H1 (cell line): ENCODE results near the gene ABCA2. TPM values are rescaled to one million over a fixed set of nuclear protein-coding genes. Genes with fewer than 3 reads are reported as not detected.
A peak's percentile ranks its signal among the peaks of the same experiment; 100 is the strongest.

Experiments used
- CTCF ChIA-PET: fragments of 300-600 bp; sonication (Branson Sonifier 250); formaldehyde crosslinking; loops from one replicate; lab custom pipeline; 2021; ENCODE audit not compliant: partially characterized antibody; lab: Charles Lee
- POLR2A ChIA-PET: fragments of 300-600 bp; sonication (Branson Sonifier 250); formaldehyde crosslinking; loops from one replicate; lab custom pipeline; 2021; ENCODE audit warnings: inconsistent platforms; ENCODE audit not compliant: partially characterized antibody; lab: Charles Lee
- DNase-seq, 2 experiments: peaks; one replicate each; pipeline versions ENCODE4 v3.0.0 to v3.0.0-alpha.2; 2010 to 2022; ENCODE audit warnings: low spot score in 2 of 2, low read depth in 1 of 2, mixed read lengths in 1 of 2
- FAIRE-seq: peaks from 2 replicates; lab custom pipeline; 2011; peaks lifted over from hg19 to GRCh38; lab: Jason Lieb, UNC
- H2AFZ ChIP-seq: 2 replicates; pipeline ENCODE4 v1.8.1; 2012; ENCODE audit warnings: low read length, inconsistent platforms
- H2AK5ac ChIP-seq: 2 replicates; pipeline ENCODE4 v1.6.1; 2013; ENCODE audit warnings: low read depth, low read length
- H2BK120ac ChIP-seq: replicated peaks from 2 replicates; pipeline ENCODE3; 2013; ENCODE audit warnings: low read depth, low read length, inconsistent platforms
- H2BK12ac ChIP-seq: 2 replicates; pipeline ENCODE4 v1.6.1; 2013; ENCODE audit warnings: low read depth, low read length
- H2BK15ac ChIP-seq: 2 replicates; pipeline ENCODE4 v1.6.1; 2013; ENCODE audit warnings: low read length
- H2BK20ac ChIP-seq: 2 replicates; pipeline ENCODE4 v1.6.1; 2013; ENCODE audit warnings: low read length
- H2BK5ac ChIP-seq: 2 replicates; pipeline ENCODE4 v1.6.1; 2013; ENCODE audit warnings: low read depth, low read length
- H3K14ac ChIP-seq: 2 replicates; pipeline ENCODE4 v1.6.1; 2013; ENCODE audit warnings: inconsistent platforms; ENCODE audit not compliant: insufficient read length
- H3K18ac ChIP-seq: 2 replicates; pipeline ENCODE4 v1.6.1; 2013; ENCODE audit warnings: low read length; ENCODE audit errors: extremely low read depth
- H3K23ac ChIP-seq: 2 replicates; pipeline ENCODE4 v1.6.1; 2013; ENCODE audit warnings: inconsistent platforms; ENCODE audit not compliant: insufficient read length
- H3K23me2 ChIP-seq: 2 replicates; pipeline ENCODE4 v1.6.1; 2013; ENCODE audit warnings: low read depth, low read length
- H3K27ac ChIP-seq: 2 replicates; pipeline ENCODE4 v1.6.1; 2011; ENCODE audit warnings: low read depth, low read length, inconsistent platforms
- H3K27me3 ChIP-seq, 4 experiments: replicated peaks in 1 of 4; 1 replicate in 1 of 4; 2 replicates in 3 of 4; pipeline versions ENCODE4 v1.6.1 to v1.8.1; 2011 to 2013; ENCODE audit warnings: low read length in 3 of 4, mild to moderate bottlenecking in 3 of 4, inconsistent platforms in 2 of 4, mixed read lengths in 2 of 4, moderate library complexity in 1 of 4; ENCODE audit not compliant: control insufficient read depth in 3 of 4, insufficient read depth in 3 of 4; ENCODE audit errors: extremely low read depth in 1 of 4
- H3K36me3 ChIP-seq, 4 experiments: 2 replicates each; pipeline versions ENCODE4 v1.6.1 to v1.8.1; 2011 to 2013; ENCODE audit warnings: mild to moderate bottlenecking in 4 of 4, low read length in 3 of 4, moderate library complexity in 2 of 4, control low read depth in 1 of 4, inconsistent platforms in 1 of 4; ENCODE audit not compliant: insufficient read depth in 4 of 4, control insufficient read depth in 2 of 4
- H3K4ac ChIP-seq: replicated peaks from 2 replicates; pipeline ENCODE3; 2013; ENCODE audit warnings: low read length, low read depth, mixed read lengths, inconsistent platforms; ENCODE audit not compliant: insufficient read length
- H3K4me1 ChIP-seq, 4 experiments: replicated peaks in 1 of 4; 1 replicate in 1 of 4; 2 replicates in 3 of 4; pipeline versions ENCODE4 v1.6.1 to v1.8.1; 2011 to 2013; ENCODE audit warnings: low read length in 3 of 4, inconsistent platforms in 2 of 4, mixed read lengths in 1 of 4; ENCODE audit not compliant: insufficient read depth in 4 of 4, control insufficient read depth in 3 of 4
- H3K4me2 ChIP-seq, 2 experiments: 2 replicates each; pipeline versions ENCODE4 v1.6.1 to v1.8.1; 2011 to 2013; ENCODE audit warnings: low read depth in 2 of 2, low read length in 2 of 2, control low read depth in 1 of 2, inconsistent platforms in 1 of 2, mild to moderate bottlenecking in 1 of 2; ENCODE audit not compliant: insufficient read depth in 1 of 2
- H3K4me3 ChIP-seq, 4 experiments: fragments of 200-600, 300-600 bp in 1 of 4; sonication (generic), shearing (Covaris generic), sonication (Bioruptor Twin) in 1 of 4; 2 replicates each; pipeline versions ENCODE4 v1.5.1 to v1.8.1; 2011 to 2016; ENCODE audit warnings: low read length in 4 of 4, low read depth in 3 of 4, control low read depth in 2 of 4, inconsistent platforms in 2 of 4, mild to moderate bottlenecking in 2 of 4, mixed read lengths in 1 of 4, moderate library complexity in 1 of 4; ENCODE audit not compliant: insufficient read depth in 2 of 4; ENCODE audit errors: extremely low read depth in 1 of 4
- H3K56ac ChIP-seq: replicated peaks from 2 replicates; pipeline ENCODE3; 2013; ENCODE audit warnings: low read depth, mild to moderate bottlenecking, mixed read lengths, low read length, inconsistent platforms; ENCODE audit not compliant: insufficient read length
- H3K79me1 ChIP-seq: 2 replicates; pipeline ENCODE4 v1.6.1; 2013; ENCODE audit warnings: low read depth, low read length, control low read depth
- H3K79me2 ChIP-seq, 2 experiments: 2 replicates each; pipeline versions ENCODE4 v1.6.1 to v1.8.1; 2012 to 2013; ENCODE audit warnings: low read length in 2 of 2, mild to moderate bottlenecking in 2 of 2, inconsistent platforms in 1 of 2; ENCODE audit not compliant: insufficient read depth in 2 of 2, control insufficient read depth in 1 of 2
- H3K9ac ChIP-seq, 4 experiments: replicated peaks in 1 of 4; 1 replicate in 1 of 4; 2 replicates in 3 of 4; pipeline versions ENCODE4 v1.6.1 to v1.8.1; 2011 to 2013; ENCODE audit warnings: low read depth in 3 of 4, low read length in 3 of 4, control low read depth in 2 of 4, mild to moderate bottlenecking in 2 of 4, moderate library complexity in 2 of 4, inconsistent platforms in 1 of 4; ENCODE audit errors: extremely low read depth in 1 of 4
- H3K9me3 ChIP-seq, 2 experiments: 2 replicates each; pipeline versions ENCODE4 v1.6.1 to v1.8.1; 2012 to 2013; ENCODE audit warnings: mild to moderate bottlenecking in 2 of 2, moderate library complexity in 2 of 2, control low read depth in 1 of 2, inconsistent platforms in 1 of 2, low read depth in 1 of 2, low read length in 1 of 2, mixed read lengths in 1 of 2; ENCODE audit not compliant: insufficient read depth in 2 of 2
- H4K20me1 ChIP-seq, 2 experiments: replicated peaks in 1 of 2; 2 replicates each; pipeline versions ENCODE3 to v1.8.1; 2011 to 2013; ENCODE audit warnings: inconsistent platforms in 2 of 2, low read length in 2 of 2, mild to moderate bottlenecking in 1 of 2; ENCODE audit not compliant: insufficient read depth in 2 of 2, control insufficient read depth in 1 of 2
- H4K5ac ChIP-seq: 2 replicates; pipeline ENCODE4 v1.6.1; 2013; ENCODE audit warnings: low read length, low read depth, mixed read lengths, inconsistent platforms; ENCODE audit not compliant: insufficient read length
- H4K8ac ChIP-seq: 2 replicates; pipeline ENCODE4 v1.8.0; 2013; ENCODE audit warnings: mild to moderate bottlenecking, moderate library complexity, low read length, inconsistent platforms; ENCODE audit not compliant: insufficient read depth; ENCODE audit errors: extremely low read depth
- H4K91ac ChIP-seq: replicated peaks from 2 replicates; pipeline ENCODE3; 2013; ENCODE audit warnings: low read length, mixed read lengths, inconsistent platforms; ENCODE audit not compliant: insufficient read length
- CHD2 ChIP-seq: IDR thresholded peaks from 2 replicates; pipeline ENCODE4 v1.6.1; 2012; ENCODE audit warnings: low read length, improper control_type of control experiment
- EGR1 ChIP-seq: IDR thresholded peaks from 2 replicates; pipeline ENCODE4 v1.6.1; 2011; ENCODE audit warnings: low read depth, low read length, borderline replicate concordance
- EP300 ChIP-seq, 2 experiments: IDR thresholded peaks; 1 replicate in 1 of 2; 2 replicates in 1 of 2; pipeline ENCODE4 v1.6.1; 2011 to 2012; ENCODE audit warnings: low read depth in 2 of 2, low read length in 2 of 2, mild to moderate bottlenecking in 2 of 2, borderline replicate concordance in 1 of 2, inconsistent platforms in 1 of 2, moderate library complexity in 1 of 2
- KDM1A ChIP-seq: fragments of 200-600, 300-600 bp; sonication (generic); IDR thresholded peaks from 2 replicates; pipeline ENCODE4 v1.7.1; 2016; ENCODE audit warnings: mild to moderate bottlenecking, low read length, borderline replicate concordance
- KDM4A ChIP-seq: IDR thresholded peaks from one replicate; pipeline ENCODE4 v1.7.1; 2012; ENCODE audit warnings: low read depth, mild to moderate bottlenecking, moderate library complexity, low read length, inconsistent platforms; ENCODE audit not compliant: severe bottlenecking
- NANOG ChIP-seq: IDR thresholded peaks from 2 replicates; pipeline ENCODE4 v1.6.1; 2011; ENCODE audit warnings: low read length, low read depth, mild to moderate bottlenecking, inconsistent platforms; ENCODE audit not compliant: insufficient read depth, poor library complexity, severe bottlenecking
- SIX5 ChIP-seq: IDR thresholded peaks from 2 replicates; pipeline ENCODE4 v1.6.1; 2011; ENCODE audit warnings: mild to moderate bottlenecking, low read depth, low read length
- WGBS, 2 experiments: shearing (Covaris generic) in 1 of 2; methylation state at CpG; one replicate each; pipeline versions ENCODE4 v1.1.6 to v1.1.7; 2013 to 2015; ENCODE audit warnings: low lambda C conversion rate in 2 of 2, mixed read lengths in 2 of 2, inconsistent platforms in 1 of 2, low coverage in 1 of 2, missing lambda C conversion rate in 1 of 2; ENCODE audit not compliant: insufficient replicate concordance in 2 of 2, insufficient coverage in 1 of 2, insufficient read length in 1 of 2; ENCODE audit errors: extremely low coverage in 1 of 2, missing lambda C conversion rate in 1 of 2; 5-methylcytosine and 5-hydroxymethylcytosine counted together
- polyA plus RNA-seq, 7 experiments: library from polyadenylated mRNA; depleted of rRNA in 3 of 7; stranded (reverse) in 5 of 7; unstranded in 2 of 7; fragments of >200 nt in 5 of 7; fragments of 200-250 nt in 2 of 7; gene quantifications; 1 replicate in 5 of 7; 2 replicates in 1 of 7; 4 replicates in 1 of 7; pipeline versions ENCODE4 v1.2.1 to v1.2.3, GENCODE V29; 2011 to 2013; ENCODE audit warnings: missing spikeins in 2 of 7, mixed read lengths in 2 of 7
- total RNA-seq: library from RNA; stranded (reverse); fragmentation: NEBNext Ultra II Directional; extraction: Animal tissue kit (Norgen Biotek cat#: 25700); gene quantifications from 2 replicates; pipeline ENCODE4 v1.2.1, GENCODE V29; 2021
- TF ChIP-seq, protein P1 (sequence below): IDR thresholded peaks from 2 replicates; pipeline ENCODE4 v1.6.1; 2012; ENCODE audit warnings: low read length, inconsistent platforms

ABCA2 gene
- total and polyA plus RNA-seq, 2 of the 8 experiments (the other 6 are each of a cell fraction or from before 2014, with no cell fraction given) = 12.5 to 14.3 TPM

DNA sequence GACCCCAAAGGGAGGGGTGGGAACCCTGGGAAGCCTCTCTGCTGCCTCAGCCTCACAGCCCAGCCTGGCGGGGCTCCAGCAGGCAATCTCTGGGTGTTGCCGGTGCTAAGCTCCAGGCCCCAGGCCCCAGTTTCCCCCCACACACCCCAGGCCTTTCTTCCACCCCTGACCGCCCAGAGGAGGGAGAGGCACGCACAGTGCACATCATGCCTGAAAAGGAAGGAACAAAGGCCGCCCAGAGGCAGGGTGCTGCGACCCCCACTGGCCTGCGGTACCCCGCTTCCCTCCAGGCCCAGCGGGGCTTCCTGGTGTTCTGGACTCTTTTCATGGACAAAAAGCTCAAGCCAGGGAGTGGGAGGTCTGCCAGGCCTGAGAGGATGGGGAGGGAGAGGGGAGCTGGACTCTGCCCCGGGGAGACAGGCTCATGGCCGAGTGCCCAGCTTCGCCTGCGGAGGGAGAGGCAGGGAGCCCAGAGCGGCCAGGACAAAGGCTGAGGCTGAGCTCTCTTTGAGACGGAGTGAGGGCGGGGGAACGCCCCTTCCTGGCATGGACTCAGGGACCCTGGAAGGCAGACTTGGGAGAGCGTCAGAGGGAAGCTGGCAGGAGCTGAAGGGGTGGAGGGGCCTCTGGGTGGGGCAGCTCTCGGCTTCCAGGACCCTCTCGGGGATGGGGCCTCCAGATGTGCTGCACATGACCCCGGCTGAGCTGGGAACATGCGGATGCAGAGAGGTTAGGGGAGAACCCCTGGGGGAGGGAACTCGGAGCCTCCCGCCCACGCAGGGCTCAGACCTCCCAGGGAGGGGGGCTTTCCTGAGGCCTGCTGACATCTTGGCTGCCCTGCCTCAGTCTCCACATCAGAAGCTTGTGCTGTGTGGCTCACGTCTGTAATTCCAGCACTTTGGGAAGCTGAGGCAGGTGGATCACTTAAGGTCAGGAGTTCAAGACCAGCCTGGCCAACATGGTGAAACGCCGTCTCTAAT, 27.6 kb upstream of the ABCA2 start:
- no peaks in the 10 kb centered on the region for H3K79me1 ChIP-seq
- peaks cover 10 to 45% (median 36%) of the 10 kb centered on the region in 4 experiments for H3K27me3 ChIP-seq
- H3K4ac ChIP-seq = no peak overlapping the region
- H3K4me3 ChIP-seq = no peak overlapping the region
- H4K20me1 ChIP-seq = peaks cover 0 to 2% of the 10 kb centered on the region in 2 experiments
- peaks cover 9% of the 10 kb centered on the region; the same call in 1 of the 2 replicates for H3K23me2 ChIP-seq
- no peak overlapping the region for H3K23ac ChIP-seq
- no peaks in the 10 kb centered on the region for H3K36me3 ChIP-seq
- no peaks in the 10 kb centered on the region for H3K79me2 ChIP-seq
- H2AK5ac ChIP-seq = no peak overlapping the region
- no peak overlapping the region; a peak in 1 of 4 replicates for H3K4me2 ChIP-seq
- no peak overlapping the region for H3K14ac ChIP-seq
- no peak for FAIRE-seq
- no peak overlapping the region for H2BK12ac ChIP-seq
- ChIA-PET POLR2A (interaction anchor here (0.9 to 1.4 kb wide), 5 partner anchors 10 to 181 kb away, joined by 3 to 5 read pairs (median 3); partner anchors contain the start of gene SAPCD2), CTCF (interaction anchor here (0.6 to 8.6 kb wide), 15 partner anchors 9 to 507 kb away, joined by 3 to 156 read pairs (median 4); partner anchors contain the start of genes NPDC1, RNF224 and SAPCD2)
- no peak overlapping the region for H3K9ac ChIP-seq
- H4K91ac ChIP-seq = peak overlapping the region; percentile 55
- 71% methylated on average over 22 of the region's 28 CpGs; no CpG with 5 or more reads in 1 of the 2 experiments for WGBS, 2 experiments
- H4K5ac ChIP-seq = no peak overlapping the region
- H2BK20ac ChIP-seq = no peak overlapping the region
- H4K8ac ChIP-seq = peak overlapping the region; percentile 88; the same call in 1 of the 2 replicates
- H2BK15ac ChIP-seq = no peak overlapping the region
- H3K18ac ChIP-seq = no peak overlapping the region; the same call in none of the 2 replicates
- no peak overlapping the region for H2BK120ac ChIP-seq
- no peak overlapping the region for H3K27ac ChIP-seq
- TF ChIP-seq NANOG = no peak
- no peak for TF ChIP-seq EP300 (IDR thresholded peaks at IDR 0.05; ENCODE audit: borderline replicate concordance in 1 of 2, low read depth in 2 of 2, low read length in 2 of 2)
- TF ChIP-seq, protein P1, sequence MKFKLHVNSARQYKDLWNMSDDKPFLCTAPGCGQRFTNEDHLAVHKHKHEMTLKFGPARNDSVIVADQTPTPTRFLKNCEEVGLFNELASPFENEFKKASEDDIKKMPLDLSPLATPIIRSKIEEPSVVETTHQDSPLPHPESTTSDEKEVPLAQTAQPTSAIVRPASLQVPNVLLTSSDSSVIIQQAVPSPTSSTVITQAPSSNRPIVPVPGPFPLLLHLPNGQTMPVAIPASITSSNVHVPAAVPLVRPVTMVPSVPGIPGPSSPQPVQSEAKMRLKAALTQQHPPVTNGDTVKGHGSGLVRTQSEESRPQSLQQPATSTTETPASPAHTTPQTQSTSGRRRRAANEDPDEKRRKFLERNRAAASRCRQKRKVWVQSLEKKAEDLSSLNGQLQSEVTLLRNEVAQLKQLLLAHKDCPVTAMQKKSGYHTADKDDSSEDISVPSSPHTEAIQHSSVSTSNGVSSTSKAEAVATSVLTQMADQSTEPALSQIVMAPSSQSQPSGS = no peak
- TF ChIP-seq KDM1A = no peak
- no peak for TF ChIP-seq CHD2
- no peak for TF ChIP-seq KDM4A
- no peak for TF ChIP-seq SIX5
- TF ChIP-seq EGR1 = peak; percentile 34; the same call in 1 of the 2 replicates
- peak overlapping the region; percentile 13; the same call in 1 of the 2 replicates for H2BK5ac ChIP-seq
- no peak overlapping the region for H2AFZ ChIP-seq
- H3K4me1 ChIP-seq = peaks cover 0 to 18% (median 11%) of the 10 kb centered on the region in 4 experiments; a peak in 5 of 7 replicates
- DNase-seq = no peak
- no peaks in the 10 kb centered on the region for H3K9me3 ChIP-seq
- H3K56ac ChIP-seq = no peak overlapping the region
